CD4-positive, alpha-beta T cell treated with Interleukin-12 subunit alpha and Interleukin-12 subunit beta, for 1 hour (primary cell): ENCODE measurements around the gene FARS2.
"Not testable (repeated sequence)": the region's sequence is repeated elsewhere in the genome, so short reads cannot be mapped to it uniquely, and the experiment has no call there.

Source experiments
- DNase-seq: peaks from one replicate; pipeline ENCODE4 v3.0.0-alpha.2; 2020

The FARS2 gene

GRCh38 chr6:5776104-5776503 lies 514.8 kb downstream of the FARS2 start:
- DNase-seq: no peak

DNA sequence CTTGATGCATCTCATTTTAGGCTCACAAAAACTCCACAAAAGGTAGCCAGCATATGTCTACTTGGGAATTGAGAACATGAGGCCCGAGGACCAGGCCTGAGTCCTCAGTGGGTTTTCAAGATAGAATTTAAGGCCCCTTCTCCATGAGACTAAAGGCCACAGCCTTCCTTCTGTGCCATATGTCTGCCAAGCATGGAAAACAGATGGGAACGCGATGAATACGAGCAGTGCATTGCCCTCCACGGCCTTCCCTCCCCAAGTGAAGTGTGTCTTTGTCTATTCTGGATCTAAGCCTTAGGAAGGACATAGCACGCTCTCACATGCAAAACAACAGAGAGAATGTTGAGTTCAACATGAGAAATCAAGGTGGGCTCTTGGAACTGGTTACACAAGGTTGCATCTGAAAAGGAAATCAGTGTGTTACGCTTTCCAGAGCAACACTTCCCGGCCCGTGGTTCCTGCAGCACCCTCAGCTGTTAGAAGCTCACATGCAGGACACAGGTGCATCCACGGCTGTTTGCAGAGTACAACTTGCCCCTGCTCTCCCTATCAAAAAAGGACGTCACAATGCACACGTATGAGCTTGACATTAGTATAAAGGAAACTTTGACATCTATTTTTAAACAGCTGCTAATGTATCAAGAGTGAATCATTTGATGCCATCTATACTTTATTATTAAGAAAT lies 515.5 kb downstream of the FARS2 start:
- no peak for DNase-seq

DNA sequence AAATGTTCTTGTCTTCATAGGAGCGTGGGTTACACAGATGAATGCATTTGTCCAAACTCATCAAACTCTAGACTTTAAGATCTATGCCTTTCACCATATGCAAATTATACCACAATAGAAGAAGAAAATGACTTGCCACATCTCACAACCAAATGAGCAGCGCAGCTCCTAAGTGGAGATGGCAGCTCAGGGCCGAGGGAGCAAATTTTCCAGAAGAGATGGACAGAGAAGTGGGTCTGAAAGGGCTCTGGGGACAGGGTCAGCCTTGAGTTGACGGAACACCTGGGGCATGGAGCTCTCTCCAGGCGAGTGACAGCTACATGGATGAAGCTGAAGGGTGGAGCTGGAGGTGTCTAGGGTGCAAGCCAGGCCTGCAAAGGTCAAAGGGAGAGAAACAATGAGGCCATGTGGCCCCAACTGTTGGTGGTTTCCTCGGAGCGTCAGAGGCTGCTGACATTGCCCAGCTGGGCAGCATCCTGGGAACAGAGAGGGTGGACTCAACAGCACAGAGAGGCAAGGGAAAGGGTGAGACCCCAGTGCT lies 517.1 kb downstream of the FARS2 start:
- no peak for DNase-seq

GRCh38 chr6:5778906-5779305 lies 517.6 kb downstream of the FARS2 start:
- DNase-seq: no peak

DNA sequence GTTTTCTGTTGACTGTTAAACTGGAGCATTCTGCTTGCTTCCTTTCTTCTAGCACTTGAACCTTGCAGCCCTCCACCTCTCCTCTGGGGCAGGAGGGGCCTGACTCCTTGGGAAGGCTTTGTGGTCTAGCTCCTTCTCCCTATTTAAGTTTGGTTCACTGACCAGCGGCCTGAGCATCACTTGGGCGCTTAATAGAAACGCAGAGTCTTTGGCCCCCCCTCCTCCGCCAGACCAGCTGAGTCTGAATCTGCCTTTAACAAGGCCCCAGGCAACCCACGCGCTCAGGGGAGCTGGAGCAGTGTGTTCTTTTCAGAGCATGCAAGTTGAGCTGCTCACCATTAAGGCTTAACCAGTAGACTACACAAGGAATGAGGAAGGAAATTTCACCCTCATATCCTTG lies 519.7 kb downstream of the FARS2 start:
- no peak for DNase-seq

GRCh38 chr6:5781966-5782556 lies 520.7 kb downstream of the FARS2 start:
- DNase-seq: no peak

DNA sequence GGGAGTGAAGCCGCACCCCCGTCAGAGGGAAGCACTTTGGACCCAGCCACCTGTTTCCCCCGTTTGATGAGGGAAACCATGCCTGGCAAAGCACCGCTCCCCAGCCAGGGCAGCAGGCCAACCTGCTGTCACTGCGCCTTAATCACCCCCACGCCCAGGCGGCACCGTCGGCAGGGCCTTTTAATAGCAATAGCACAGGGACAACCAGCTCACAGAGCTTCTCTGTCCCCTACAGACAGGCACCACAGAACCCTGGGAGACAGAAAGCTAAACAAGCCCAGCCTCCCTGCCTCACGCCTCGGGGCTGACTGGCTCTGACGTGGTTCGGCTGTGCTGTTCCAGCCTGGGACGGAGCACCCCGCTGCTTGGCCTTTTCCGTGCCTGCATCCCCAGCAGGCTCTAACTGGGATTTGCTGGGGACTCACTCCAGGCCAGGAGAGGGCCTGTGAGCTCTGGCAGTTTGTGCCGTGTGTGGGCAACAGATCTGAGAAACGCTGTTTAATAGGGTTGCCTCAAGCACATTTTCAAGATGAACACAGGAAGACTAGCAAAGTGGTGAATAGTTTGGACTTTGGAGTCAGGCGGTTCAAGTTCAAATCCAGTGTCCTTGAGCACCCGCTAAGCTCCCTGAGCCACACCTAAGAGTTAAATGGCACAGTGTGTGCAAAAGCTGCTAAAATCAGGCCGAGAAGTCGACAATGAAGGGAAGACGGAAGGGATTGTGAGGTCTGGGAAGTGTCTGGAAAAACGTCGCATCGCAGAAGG lies 521.7 kb downstream of the FARS2 start:
- DNase-seq: no peak

GRCh38 chr6:5783584-5784089 lies 522.3 kb downstream of the FARS2 start:
- DNase-seq: no peak

- DNase-seq: no peak
These were observed 523.9 kb downstream of the FARS2 start for GRCh38 chr6:5785249-5785648.

DNA sequence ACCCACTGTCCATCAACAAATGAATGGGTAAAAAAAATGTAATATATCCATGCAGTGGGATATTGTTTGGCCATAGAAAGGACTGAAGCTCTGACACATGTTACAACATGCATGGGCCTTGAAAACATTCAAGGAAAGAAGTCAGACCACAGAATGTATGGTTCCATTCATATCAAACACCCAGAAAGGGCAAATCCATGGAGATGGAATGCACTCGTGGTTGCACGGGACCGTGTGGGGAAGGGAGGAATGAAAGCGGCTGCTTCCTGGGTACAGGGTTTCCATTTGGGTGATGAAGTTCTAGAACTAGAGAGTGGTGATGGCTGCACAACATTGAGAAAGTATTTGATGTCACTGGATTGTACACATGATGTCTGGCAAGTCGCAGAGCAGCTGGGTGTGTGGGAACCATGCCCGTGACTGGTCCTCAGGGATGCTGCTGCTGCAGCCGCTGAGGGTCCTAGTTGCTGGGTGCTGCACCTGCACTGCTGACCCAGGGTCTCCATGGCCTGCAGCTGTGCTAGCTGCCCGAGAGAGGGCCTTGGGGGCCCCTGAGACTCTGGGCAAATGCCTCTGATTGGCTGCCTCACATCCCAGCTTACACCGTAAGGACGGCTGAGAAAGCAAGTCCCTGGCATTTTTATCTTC lies 525.1 kb downstream of the FARS2 start:
- DNase-seq: no peak

GRCh38 chr6:5786969-5787720 lies 525.8 kb downstream of the FARS2 start:
- no peak for DNase-seq

DNA sequence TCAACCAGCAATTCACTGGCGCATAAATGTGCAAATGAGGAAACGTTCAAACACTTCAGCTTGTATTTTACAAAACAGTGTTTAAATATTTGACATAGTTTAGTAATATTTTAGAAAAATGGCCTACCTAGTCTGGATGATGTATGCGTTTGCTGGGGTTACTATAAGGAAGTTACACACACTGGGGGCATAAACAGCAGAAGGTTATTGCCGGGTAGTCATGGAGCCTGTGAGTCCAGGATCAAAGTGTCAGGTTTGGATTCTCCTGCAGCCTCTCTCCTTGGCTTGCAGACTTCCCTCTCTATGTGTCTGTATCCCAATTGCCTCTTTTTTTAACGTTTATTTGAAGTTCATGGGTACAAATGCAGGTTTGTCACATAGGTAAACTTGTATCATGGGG lies 528.1 kb downstream of the FARS2 start:
- not testable (repeated sequence) for DNase-seq

DNA sequence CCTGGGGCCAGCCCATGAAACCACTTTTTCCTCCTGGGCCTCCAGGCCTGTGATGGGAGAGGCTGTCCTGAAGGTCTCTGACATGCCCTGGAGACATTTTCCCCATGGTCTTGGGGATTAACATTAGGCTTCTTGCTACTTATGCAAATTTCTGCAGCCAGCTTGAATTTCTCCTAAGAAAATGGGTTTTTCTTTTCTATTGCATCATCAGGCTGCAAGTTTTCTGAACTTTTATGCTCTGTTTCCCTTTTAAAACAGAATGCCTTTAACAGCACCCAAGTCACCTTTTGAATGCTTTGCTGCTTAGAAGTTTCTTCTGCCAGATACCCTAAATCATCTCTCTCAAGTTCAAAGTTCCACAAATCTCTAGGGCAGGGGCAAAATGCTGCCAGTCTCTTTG lies 535.2 kb downstream of the FARS2 start:
- DNase-seq: not testable (repeated sequence)

DNA sequence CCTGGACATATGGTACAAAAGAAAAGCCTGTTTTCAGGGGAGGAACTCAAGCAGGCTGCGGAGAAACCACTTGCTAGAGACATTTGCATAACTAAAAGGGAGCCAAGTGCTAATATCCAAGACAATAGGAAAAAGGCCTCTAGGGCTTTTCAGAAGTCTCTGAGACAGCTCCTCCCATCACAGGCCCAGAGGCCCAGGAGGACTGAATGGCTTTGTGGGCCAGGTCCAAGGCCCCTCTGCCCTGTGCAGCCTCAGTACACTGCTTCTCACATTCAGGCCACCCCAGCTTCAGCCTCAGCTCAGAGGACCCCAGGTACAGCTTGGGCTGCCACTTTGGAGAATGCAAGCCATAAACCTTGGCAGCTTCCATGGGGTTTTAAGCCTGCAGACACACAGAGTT lies 545.1 kb downstream of the FARS2 start:
- not testable (repeated sequence) for DNase-seq

DNA sequence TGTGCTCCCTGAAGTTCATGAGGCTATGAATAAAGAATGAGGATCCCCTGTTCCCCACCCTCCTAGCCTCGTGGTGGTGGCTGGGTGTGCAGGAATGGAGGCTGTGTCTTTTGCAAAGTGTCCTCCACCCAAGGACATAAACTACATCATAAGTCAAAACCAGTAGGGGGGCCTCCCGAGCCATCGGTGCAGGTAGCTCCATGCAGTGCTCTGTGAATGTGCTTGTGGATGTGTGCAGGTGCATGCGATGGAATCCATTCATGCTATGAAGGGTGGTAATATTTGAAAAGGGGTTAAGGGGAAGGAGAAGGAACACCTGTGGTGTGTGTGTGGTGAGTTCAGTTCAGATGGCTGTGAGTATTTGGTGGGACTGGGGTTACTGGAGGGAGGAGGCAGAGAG lies 548.1 kb downstream of the FARS2 start:
- peak; percentile 20 for DNase-seq

DNA sequence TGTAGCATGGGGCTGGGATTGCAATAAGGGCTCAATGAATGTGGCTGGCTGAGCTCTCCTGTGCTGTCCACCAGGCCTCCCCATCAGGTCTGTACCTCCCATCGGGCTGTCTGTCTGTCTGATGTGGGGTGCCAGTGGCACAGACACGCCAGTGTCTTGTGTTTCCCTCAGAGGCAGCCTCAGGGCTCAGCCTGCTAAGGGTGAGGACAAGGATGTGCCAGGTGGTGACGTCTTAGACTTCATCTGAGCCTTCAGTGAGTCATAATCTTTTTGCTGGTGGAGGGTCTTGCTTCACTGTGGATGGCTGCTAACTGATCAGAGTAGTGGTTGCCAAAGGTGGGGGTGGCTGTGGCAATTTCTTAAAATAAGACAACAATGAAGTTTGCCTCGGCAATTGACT lies 550.7 kb downstream of the FARS2 start:
- no peak for DNase-seq

DNA sequence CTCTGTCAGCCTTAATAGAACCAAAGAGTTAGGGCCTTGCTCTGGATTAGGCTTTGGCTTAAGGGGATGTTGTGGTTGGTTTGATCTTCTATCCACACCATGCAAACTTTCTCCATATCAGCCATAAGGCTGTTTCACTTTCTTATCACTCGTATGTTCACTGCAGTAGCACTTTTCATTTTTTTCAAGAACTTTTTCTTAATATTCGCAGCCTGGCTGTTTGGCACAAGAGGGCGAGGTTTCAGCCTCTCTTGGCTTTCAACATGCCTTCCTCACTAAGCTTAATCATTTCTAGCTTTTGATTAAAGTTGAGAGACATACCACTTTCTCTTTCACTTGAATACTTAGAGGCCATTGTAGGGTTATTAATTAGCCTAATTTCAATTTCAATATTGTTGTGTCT lies 552.3 kb downstream of the FARS2 start:
- peak; percentile 13 for DNase-seq

DNA sequence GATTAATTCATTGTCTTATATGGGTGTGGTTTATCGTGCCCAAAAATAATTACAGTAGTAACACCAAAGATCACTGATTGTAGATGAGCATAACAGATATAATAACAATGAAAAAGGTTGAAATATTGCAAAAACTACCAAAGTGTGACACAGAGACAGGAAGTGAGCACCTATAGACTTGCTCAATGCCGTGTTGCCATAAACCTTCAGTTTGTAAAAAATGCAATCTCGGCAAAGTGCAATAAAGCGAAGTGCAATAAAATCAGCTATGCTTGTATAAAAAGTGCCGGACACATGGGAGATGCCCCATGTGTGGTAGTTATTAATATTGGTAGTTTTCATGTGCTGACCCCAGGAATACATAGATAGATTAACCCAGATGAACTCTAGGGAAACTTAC lies 552.8 kb downstream of the FARS2 start:
- no peak for DNase-seq

GRCh38 chr6:5814901-5815300 lies 553.6 kb downstream of the FARS2 start:
- no peak for DNase-seq

GRCh38 chr6:5817869-5818268 lies 556.6 kb downstream of the FARS2 start:
- no peak for DNase-seq

DNA sequence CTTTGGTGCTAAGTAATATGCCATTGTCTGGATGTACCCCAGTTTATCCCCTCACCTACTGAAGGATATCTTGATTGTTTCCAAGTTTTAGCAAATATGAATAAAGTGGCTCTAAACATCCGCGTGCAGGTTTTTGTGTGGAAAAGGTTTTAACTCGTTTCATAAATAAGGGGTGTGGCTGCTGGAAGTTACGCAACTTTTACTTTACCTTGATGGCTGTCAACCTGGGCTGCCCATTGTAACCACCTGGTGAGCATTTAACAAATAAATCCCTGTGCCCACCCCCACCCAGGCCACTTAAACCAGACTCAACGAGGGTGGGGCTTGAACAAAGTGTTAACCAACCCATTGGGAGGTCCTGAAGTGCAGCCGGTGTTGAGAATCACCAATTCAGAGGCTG lies 557.6 kb downstream of the FARS2 start:
- no peak for DNase-seq
